Body of pancreas (tissue), 4 donors: ENCODE results near the gene TIMM17B.

Experiments used
- POLR2A ChIP-seq, 3 donors: fragments of 450-650 bp; IDR thresholded peaks; one replicate each; pipeline ENCODE4 v1.6.1; 2016; ENCODE audit warnings: antibody characterized with exemption in 3 of 3, mild to moderate bottlenecking in 2 of 3
- TF ChIP-seq, protein P1 (sequence below), 7 experiments: fragments of 450-650 bp in 4 of 7; fragments of 200-600 bp in 3 of 7; sonication (generic) in 3 of 7; IDR thresholded peaks; one replicate each; pipeline ENCODE4 v1.5.1; 2016 to 2019; ENCODE audit warnings: antibody characterized with exemption in 7 of 7

DNA sequence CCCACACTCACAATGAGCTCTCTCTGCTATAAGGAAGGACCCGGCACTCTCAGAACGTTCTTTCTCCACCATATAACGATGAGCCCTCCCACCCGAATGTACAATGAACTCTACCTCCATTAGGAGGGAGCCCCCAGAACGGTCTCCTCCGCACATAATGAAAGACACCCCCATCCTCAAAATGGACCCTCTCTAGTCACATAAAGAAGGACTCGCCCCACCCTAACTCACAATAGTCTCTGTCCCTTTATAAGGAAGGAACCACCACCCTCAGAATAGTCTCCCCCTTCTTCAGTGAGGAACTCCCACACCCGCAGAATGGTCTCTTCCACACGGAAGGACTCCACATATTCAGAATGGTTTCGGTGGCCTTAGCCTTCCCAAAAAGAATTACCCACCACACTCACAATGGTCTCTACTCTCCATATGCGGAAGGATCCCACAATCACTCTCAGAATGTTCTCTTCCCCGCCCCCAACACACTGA, 13.4 kb upstream of the TIMM17B start:
- TF ChIP-seq, protein P1, sequence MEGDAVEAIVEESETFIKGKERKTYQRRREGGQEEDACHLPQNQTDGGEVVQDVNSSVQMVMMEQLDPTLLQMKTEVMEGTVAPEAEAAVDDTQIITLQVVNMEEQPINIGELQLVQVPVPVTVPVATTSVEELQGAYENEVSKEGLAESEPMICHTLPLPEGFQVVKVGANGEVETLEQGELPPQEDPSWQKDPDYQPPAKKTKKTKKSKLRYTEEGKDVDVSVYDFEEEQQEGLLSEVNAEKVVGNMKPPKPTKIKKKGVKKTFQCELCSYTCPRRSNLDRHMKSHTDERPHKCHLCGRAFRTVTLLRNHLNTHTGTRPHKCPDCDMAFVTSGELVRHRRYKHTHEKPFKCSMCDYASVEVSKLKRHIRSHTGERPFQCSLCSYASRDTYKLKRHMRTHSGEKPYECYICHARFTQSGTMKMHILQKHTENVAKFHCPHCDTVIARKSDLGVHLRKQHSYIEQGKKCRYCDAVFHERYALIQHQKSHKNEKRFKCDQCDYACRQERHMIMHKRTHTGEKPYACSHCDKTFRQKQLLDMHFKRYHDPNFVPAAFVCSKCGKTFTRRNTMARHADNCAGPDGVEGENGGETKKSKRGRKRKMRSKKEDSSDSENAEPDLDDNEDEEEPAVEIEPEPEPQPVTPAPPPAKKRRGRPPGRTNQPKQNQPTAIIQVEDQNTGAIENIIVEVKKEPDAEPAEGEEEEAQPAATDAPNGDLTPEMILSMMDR (IDR thresholded peaks at IDR 0.05), result no peak
- TF ChIP-seq POLR2A (IDR thresholded peaks at IDR 0.05), result no peak
